ENCODE results near the gene KCNE4.

Gene KCNE4, protein sequence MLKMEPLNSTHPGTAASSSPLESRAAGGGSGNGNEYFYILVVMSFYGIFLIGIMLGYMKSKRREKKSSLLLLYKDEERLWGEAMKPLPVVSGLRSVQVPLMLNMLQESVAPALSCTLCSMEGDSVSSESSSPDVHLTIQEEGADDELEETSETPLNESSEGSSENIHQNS

DNA sequence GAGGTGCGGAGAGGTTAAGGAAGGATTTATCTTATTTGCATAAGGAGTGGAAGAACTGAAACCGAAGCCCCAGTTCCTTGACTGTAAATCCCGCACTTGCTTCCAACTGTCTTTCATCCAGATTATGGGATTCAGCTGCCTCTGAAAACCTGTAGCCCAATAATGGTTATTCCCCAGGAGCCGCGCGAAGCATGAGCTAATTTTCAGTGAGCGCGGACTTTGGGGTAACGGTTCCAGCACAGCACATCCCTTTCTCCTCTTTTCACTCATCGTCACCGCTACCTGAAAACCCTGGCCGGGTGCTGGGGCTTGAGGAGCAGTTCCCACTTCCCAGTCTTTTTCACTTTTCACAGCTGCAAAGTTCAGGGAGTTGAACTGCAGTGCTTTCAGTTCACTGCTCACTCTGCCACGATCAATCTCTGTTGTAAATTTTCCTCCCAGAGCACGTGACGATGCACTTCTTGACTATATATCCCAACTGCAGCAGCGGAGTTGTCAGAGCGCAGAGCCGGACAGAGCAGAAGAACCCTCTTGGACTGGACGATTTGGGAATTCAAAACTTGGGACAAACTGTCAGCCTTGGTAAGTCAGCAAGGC is at the start of gene KCNE4:
TSS of gene KCNE4 (plus strand) at position 498 of the 597 bp plus-strand sequence. CDS start 641 bp downstream, outside the sequence.
- no peak for DNase-seq (ENCODE audit: low spot score)

DNA sequence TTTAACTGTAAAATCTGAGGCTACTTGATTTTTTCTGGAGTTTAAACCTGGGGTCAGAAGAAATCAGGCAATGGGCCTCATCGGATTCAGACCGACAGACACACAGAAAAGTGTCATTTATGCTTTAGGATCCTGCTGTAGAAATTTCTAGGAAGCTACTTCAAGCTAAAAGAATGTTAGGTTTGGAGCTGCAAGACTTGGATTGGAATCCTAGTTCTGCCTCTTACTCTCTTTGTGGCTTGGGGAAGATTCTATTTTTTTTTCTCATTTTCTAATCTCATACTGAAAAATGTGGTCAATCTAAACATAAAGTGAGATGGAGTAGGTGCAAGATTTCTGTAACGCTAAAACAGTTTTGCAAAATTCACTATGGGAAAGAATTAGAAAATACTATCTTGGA is 48.8 kb upstream of the KCNE4 start:
- no peak for DNase-seq (ENCODE audit: low spot score)

DNA sequence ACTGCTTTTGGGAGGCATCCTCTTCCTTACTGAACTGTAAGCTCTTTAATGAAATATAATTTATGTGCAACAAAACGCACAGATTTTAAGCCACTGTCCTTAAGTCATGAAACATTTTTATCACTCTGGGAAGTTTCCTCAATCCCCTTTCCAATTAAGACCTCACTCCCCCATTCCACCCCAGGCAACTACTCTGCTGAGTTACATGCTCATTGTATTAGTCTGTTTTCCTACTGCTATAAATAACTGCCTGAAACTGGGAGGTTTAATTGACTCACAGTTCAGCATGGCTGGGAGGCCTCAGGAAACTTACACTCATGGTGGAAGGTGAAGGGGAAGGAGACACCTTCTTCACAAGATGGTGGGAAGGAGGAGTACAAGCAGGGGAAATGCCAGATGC is 46.5 kb upstream of the KCNE4 start:
- DNase-seq (ENCODE audit: low spot score): no peak

DNA sequence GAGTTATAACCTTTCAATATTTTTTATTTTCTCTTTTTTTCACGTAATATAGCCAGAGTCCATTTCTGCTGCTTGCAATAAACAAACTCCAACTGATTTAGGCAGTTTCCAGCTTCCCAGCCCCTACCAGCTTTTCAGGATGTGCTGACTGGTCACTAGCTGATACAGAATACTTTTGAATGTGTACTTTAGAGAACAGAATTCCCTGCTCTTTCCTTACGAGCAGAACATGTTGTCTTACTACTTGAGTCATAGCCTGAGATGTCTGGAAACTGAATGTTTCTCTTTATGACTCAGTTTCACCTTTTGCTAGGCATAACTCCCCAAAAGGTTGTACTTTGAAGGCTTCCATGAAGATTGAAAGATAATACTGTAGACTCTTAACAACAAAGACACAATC is 44.5 kb upstream of the KCNE4 start:
- no peak for DNase-seq (ENCODE audit: low spot score)

DNA sequence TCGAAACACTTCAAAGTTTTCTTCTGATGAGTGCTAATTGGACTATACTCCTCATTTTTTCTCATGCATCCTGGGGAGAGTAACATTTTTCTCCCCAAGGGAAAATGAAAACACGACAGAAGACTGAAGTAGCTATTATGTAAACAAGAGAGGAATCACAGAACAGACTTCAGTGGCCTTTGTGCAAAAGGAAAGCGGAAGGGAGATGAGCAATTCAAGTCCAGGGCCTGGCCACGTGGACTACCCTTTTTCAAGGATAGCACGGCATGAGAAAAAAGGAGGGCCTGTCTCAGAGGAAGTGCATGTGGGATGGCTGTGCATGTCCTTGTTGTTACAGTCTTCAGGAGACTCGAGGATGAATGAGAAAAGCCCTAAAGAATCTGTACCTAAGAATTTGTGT is 43.8 kb upstream of the KCNE4 start:
- no peak for DNase-seq (ENCODE audit: low spot score)

DNA sequence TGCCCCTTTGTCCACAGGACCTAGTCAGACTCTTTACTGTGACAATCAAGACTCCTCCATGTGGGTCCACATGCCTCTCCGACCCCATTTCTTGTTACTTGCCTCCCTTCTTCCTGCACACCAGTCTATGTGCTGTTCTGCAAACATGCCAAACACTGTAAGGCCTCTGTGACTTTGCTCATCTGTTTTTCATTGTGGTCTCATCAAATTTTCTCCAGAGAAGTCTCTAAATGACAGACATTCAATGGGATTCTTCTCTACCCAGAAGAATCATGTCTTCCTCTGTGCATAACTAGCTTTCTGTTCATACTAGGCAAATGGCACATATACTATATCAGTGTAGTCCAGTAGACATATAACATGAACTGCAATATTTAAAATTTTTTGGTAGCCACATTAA is 43.0 kb upstream of the KCNE4 start:
- DNase-seq (ENCODE audit: low spot score): no peak

DNA sequence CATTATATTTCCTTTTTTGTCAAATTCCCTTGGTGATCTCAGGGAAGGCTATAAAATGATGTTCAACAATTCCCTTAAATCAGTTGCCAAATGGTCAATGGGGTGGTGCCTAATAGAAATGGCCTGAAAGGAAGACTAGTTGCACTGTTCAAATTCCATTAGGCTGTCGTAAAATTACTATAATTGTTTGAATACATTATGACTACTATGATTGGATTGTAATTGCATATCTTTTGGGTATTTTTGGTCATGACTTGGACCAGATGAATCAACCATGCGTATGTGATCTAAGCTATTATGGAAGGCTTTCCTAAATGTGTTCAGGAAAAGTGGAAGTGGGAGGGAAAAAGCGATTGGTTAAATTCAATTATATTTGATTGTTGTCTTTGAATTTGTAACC is 41.3 kb upstream of the KCNE4 start:
- DNase-seq (ENCODE audit: low spot score): no peak

DNA sequence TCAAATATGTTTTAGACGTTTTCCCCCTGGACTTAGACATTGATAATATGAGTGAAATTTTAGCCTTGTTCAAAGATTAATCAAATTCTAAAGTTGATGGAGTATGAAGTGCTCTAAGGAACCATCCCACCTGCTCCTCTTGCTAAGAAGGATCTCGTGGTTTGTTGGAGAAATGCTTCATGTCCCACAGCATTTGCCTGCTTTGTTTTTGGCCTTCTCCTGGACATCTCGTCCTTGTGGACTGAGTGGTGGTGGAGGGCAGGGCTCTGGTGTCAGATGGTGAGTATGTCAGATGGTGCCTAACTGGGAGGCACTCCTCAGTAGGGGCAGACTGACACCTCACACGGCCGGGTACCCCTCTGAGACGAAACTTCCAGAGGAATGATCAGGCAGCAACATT is 39.7 kb upstream of the KCNE4 start:
- DNase-seq (ENCODE audit: low spot score): no peak

DNA sequence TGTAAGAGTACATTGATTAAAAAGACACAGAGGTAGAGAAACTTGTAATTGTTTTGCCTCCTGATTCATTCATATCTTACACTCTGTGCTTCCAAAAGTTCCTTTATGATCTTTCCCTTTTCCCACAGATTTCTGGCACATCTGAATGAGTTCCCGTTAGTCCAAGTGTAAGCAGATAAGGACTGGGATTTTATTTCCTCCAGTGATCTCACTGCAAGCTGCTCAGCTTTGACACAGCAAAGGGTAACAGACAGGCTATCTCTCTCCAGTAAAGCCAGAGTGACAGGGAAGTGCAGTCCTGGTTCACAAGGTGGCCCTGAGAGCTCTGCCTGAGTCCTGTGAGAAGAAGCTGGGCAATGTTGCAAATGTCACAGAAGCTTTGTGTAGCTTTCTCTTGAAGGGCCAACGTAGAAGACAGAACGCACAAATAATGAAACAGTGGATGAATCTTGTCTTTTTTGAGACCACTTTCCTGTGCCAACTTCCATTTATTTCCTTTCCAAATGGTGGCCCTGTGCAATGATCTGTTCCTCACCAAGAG is 32.5 kb upstream of the KCNE4 start:
- DNase-seq (ENCODE audit: low spot score): no peak

DNA sequence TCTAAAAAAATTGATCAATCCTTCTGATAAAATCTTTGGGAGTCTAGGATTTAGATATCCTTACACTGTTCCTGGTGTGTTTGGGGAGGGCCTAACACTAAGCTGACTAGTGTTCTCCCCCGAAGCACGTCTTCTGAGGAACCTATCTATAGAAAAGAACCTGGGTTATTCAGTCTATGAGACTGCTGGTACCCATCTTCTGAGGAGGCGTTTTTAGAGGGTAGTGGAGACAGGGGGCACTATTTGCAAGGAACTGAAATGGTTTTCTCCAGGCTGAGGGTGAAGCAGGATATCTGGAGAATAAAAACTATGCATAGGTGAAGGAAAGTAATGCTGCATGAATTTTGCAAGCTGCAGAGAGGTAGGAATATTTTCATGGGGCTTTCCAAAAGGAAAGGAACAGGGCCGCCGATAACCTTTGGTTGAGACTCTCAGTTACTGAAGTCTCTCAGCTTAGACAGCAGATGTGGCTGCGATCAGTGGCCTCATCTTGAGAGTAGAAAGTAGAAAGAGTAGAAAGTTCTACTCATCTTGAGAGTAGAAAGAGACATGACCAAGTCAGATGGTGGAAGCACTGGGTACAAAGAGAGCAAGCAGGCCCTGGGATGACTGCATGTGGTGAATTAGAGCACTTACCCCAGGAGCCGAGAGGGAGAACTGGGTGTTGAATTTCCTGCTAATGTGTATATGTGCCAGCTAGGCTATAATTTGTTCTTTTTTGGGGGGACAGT is 31.8 kb upstream of the KCNE4 start:
- no peak for DNase-seq (ENCODE audit: low spot score)

DNA sequence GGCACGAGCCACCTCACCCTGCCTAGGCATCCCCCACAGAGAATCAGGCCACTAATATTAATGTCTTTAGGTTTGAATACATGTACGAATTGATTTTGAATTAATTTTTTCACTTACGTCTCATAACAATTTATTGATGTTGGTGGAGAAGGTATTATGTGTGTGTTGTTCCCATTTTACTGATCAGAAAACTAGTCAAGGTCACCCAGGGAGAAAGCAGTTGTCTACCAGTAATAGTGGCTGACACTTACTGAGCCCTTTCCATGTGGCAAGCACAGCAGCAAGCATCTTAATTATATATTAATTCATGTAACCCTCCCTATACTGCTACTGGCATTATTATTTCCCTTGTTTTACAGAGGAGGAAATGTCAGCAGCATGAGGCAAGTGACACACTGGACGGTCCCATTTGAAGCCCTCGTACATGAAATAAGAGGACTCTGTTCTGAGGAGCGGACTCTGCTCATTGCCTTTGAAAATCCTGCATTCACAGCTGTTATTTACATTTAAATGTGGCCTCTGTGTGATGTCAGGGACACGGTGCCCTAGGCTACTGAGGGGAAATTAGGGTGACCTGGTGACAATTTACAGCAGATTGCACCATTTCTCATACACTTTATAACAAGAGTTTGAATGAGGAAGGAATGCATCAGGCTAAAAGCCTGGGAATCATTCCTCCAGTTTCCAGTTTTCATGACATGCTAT is 30.9 kb upstream of the KCNE4 start:
- DNase-seq (ENCODE audit: low spot score): no peak

DNA sequence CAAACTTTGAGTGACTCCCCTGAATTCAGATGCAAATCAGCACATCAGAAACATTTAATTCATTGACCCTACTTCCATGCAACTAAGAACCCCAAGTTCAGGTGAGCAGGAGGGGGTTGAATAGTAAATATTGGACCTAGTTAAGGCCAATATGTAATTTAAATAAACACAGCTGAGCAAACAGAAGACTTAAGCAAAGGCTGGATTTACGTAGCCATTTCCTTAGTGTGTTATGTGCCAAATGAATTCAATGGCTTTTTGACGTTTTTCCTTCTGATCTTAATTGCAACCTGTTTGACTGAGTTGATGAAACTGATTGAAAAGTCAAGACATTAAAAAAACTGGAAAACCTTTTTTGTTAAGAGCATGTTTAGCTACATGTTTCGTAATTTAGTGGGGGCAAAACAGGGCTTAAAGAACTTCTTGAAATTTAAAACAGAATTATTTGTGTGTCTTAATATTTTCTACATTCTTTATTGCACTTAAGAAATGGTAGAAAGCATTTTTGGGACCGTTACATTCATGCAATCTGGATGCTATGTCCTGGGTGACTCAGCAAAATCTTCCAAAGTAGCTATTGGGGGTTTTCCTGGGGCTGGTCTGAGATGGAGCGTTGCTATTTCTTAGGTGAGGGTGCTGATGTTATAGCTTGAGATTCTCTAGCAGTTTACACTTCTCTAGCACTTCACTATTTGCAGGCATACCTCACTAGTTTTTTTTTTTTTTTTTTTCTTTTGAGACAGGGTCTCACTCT is 25.5 kb upstream of the KCNE4 start:
- no peak for DNase-seq (ENCODE audit: low spot score)

DNA sequence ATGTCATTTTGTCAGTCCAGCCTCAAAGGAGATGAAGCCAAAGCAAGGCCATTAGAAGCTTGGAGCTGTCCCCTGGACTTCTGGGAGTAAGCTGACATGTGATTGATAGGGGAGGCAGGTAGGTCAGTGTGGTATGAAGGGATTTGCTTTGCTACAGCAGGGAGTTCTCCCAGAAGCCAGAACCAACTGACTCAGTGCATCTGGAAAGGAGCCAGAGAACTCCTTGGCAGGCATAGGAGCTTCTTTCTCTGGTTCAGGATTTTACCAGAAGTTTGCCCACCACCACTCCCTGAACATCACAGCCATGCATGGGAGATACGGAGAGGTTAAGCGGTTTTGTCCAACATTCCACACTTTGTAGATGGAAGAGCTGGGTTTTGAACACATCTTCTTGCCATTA is 24.5 kb upstream of the KCNE4 start:
- no peak for DNase-seq (ENCODE audit: low spot score)

DNA sequence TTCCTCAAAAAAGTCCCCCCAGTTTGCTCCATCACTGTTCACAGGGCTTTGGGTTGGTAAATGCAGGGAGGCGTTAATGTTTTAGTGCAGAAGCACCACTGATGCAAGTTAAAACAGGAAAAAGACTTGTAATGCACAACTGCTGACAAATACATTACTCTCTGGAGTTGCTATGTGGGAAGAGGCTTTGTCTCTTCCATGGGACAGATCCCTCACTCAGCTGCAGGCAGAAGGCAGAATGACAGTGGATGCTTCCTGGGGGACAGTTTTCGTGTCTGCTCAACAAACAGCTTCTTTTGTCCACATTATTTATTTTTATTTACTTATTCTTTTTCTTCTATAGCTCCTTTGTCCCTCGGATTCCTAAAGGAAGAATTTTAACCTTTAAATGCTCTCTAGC is 22.7 kb upstream of the KCNE4 start:
- no peak for DNase-seq (ENCODE audit: low spot score)

DNA sequence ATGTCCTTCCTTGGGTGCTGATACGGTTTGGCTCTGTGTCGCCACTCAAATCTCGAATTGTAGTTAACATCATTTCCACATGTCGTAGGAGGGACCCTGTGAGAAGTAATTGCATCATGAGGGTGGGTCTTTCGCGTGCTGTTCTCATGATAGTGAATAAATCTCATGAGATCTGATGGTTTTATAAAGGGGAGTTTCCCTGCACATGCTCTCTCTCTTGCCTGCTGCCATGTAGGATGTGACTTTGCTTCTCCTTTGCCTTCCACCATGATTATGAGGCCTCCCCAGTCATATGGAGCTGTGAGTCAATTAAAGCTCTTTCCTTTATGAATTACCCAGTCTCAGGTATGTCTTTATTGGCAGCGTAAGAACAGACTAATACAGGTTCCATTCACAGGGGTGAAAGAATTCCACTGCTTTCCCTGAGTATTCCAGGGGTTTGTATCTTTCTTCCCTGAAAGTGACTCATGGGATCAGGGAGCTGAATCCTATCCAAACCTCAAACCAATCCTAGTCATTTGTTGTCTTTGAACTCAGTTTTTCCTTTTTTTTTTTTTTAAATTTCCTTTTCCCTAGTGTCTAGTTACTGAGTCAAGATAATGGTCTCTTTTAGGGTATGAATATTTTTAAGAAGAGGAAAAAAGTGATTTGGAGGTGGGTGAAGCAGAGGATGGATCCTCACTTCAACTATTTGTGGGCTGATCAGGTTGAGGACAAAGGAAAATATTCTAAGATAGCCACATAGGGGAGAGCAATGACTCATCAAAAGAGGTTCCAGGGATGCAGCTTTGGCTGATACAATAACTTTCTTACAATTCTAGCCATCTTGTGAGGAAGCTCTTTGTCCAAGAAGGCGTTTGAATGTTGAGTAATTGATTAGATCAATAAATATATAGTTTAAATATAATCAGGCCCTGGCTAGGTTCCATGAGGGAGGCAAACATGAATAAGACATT is 19.5 kb upstream of the KCNE4 start:
- DNase-seq (ENCODE audit: low spot score): no peak

DNA sequence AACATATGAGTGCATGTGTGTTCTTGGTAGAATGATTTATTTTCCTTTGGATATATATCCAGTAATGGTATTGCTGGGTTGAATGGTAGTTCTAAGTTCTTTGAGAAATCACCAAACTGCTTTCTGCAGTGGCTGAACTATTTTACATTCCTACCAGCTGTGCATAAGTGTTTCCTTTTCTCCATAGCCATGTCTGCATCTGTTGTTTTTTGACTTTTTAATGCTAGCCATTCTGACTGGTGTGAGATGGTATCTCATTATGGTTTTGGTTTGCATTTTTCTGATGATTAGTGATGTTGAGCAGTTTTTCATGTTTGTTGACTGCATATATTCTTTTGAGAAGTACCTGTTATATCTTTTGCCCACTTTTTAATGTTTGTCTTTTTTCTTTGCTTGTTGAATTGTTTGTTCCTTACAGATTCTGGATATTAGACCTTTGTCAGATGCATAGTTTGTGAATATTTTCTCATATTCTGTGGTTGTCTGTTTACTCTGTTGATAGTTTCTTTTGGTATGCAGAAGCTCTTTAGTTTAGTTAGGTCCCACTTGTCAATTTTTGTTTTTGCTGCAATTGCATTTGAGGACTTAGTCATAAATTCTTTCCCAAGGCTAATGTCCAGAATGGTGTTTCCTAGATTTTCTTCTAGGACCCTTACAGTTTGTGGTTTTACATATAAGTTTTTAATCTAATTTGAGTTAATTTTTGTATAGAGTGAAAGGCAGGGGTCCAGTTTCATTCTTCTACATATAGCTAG is 17.6 kb upstream of the KCNE4 start:
- DNase-seq (ENCODE audit: low spot score): no peak

DNA sequence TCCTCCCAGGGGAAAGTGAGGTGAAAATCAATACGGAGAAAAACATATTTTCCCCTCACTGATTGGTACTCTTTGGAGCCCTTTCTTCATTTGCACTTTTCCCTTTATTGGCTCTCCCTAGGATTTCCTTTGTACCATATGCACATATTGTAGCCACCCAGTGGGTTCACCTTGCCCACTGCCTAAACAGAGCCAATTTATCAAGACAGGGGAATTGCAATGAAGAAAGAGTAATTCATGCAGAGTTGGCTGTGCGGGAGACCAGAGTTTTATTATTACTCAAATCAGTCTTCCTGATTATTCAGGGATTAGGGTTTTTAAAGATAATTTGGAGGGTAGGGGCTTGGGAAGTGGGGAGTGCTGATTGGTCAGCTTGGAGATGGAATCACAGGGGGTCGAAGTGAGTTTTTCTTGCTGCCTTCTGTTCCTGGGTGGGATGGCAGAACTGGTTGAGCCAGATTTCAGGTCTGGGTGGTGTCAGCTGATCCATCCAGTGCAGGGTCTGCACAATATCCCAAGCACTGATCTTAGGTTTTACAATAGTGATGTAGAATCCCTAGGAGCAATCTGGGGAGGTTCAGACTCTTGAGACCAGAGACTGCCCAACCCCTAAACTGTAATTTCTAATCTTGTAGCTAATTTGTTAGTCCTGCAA is 15.1 kb upstream of the KCNE4 start:
- DNase-seq (ENCODE audit: low spot score): no peak

DNA sequence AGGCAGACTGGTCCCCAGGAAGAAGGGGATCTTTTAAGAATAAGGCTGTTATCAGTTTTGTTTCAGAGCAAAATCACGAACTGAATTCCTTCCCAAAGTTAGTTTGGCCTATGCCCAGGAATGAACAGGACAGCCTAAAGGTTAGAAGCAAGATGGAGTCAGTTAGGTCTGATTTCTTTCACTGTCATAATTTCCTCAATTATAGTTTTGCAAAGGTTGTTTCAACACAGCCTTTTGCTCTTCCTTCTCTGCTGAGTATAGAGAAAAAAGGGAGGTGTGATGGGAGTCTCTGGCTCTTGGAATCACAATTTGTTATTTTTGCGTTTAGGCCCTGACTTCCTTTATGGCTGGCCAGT is 14.6 kb upstream of the KCNE4 start:
- DNase-seq (ENCODE audit: low spot score): no peak

DNA sequence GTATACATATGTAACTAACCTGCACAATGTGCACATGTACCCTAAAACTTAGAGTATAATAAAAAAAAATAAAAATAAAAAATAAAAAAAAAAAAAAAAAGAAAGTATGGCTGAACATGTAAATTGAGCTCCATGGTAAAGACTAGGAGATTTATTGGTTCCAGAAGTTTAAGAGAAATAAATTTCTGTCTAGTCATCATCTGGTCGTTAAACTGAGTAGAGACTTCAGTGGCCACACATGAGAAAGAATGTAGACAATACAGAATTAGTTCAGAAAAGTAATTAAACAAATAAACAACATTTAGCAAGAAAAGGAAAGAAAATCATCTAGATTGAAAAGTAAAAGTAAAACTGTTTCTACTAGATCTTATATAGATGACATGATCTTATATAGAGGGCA is 12.4 kb upstream of the KCNE4 start:
- no peak for DNase-seq (ENCODE audit: low spot score)

DNA sequence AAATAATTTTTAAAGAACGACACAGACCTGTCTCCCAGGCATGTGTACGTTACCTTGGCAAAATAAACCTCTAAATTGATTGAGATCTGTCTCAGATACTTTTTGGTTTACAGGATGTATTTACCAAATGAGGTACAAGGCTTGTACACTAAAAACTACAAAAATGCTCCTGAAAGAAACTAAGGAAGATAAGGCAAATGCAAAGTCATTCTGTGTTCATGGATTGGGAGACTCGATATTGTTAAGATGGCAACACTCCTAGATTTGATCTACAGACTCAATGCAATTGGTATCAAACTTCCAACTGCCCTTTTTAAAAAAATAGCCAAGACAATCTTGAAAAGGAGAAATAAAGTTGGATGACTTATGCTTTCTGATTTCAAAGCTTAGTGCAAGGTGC is 11.5 kb upstream of the KCNE4 start:
- no peak for DNase-seq (ENCODE audit: low spot score)
